HG02642 (cell line): ENCODE results near the gene FYB2.
"Not testable (repeated sequence)": the region's sequence is repeated elsewhere in the genome, so short reads cannot be mapped to it uniquely, and the experiment has no call there.

ENCODE experiments used
- ATAC-seq: cut with Tn5 transposase; IDR thresholded peaks from one replicate; pipeline ENCODE4 v1.9.1; 2021; ENCODE audit warnings: mild to moderate bottlenecking; ENCODE audit not compliant: unreplicated experiment, poor library complexity

FYB2 gene

GRCh38 chr1:56797065-56797685 lies 22.0 kb downstream of the FYB2 start:
- no peak for ATAC-seq

GRCh38 chr1:56795870-56796269 lies 23.3 kb downstream of the FYB2 start:
- no peak for ATAC-seq

GRCh38 chr1:56790036-56790435 lies 29.2 kb downstream of the FYB2 start:
- no peak for ATAC-seq

- no peak for ATAC-seq
Observed at GRCh38 chr1:56788588-56788987, 30.6 kb downstream of the FYB2 start.

- no peak for ATAC-seq
Observed at GRCh38 chr1:56788102-56788501, 31.1 kb downstream of the FYB2 start.

- no peak for ATAC-seq
Observed at GRCh38 chr1:56787330-56787729, 31.9 kb downstream of the FYB2 start.

- no peak for ATAC-seq
Observed at GRCh38 chr1:56782773-56783172, 36.4 kb downstream of the FYB2 start.

GRCh38 chr1:56780826-56781225 lies 38.4 kb downstream of the FYB2 start:
- no peak for ATAC-seq

GRCh38 chr1:56780128-56780750 lies 39.0 kb downstream of the FYB2 start:
- no peak for ATAC-seq

- ATAC-seq = no peak
Observed at GRCh38 chr1:56777972-56778371, 41.2 kb downstream of the FYB2 start.

GRCh38 chr1:56774732-56775131 lies 44.5 kb downstream of the FYB2 start:
- not testable (repeated sequence) for ATAC-seq

- ATAC-seq = no peak
Observed at GRCh38 chr1:56774067-56774609, 45.1 kb downstream of the FYB2 start.

GRCh38 chr1:56773341-56774066 lies 45.7 kb downstream of the FYB2 start:
- ATAC-seq = no peak

GRCh38 chr1:56771717-56772116 lies 47.5 kb downstream of the FYB2 start:
- ATAC-seq = no peak

GRCh38 chr1:56758794-56759193 lies 60.4 kb downstream of the FYB2 start:
- ATAC-seq = no peak

GRCh38 chr1:56758135-56758534 lies 61.1 kb downstream of the FYB2 start:
- no peak for ATAC-seq

- no peak for ATAC-seq
Observed at GRCh38 chr1:56755911-56756310, 63.3 kb downstream of the FYB2 start.

- no peak for ATAC-seq
Observed at GRCh38 chr1:56754708-56755479, 64.3 kb downstream of the FYB2 start.

GRCh38 chr1:56745231-56745630 lies 74.0 kb downstream of the FYB2 start:
- ATAC-seq = no peak

GRCh38 chr1:56728964-56729363 lies 90.2 kb downstream of the FYB2 start:
- no peak for ATAC-seq

- no peak for ATAC-seq
Observed at GRCh38 chr1:56726706-56727105, 92.5 kb downstream of the FYB2 start.
